Peyer's patch (tissue), 4 donors: Measurements from ENCODE around the gene KRT71.

Source experiments
- CTCF ChIP-seq, 6 experiments: fragments of 450-650 bp in 4 of 6; fragments of 200-600 bp in 2 of 6; sonication (generic) in 1 of 6; IDR thresholded peaks; one replicate each; pipeline ENCODE4 v1.5.1; 2017 to 2019; ENCODE audit warnings: antibody characterized with exemption in 6 of 6, mild to moderate bottlenecking in 3 of 6, moderate library complexity in 1 of 6
- POLR2A ChIP-seq, 2 donors: fragments of 450-650 bp; IDR thresholded peaks; one replicate each; pipeline ENCODE4 v1.5.1; 2017; ENCODE audit warnings: antibody characterized with exemption in 2 of 2, mild to moderate bottlenecking in 2 of 2, moderate library complexity in 2 of 2

- no peak for TF ChIP-seq CTCF (IDR thresholded peaks at IDR 0.05)
- no peak for TF ChIP-seq POLR2A (IDR thresholded peaks at IDR 0.05)
Observed at GRCh38 chr12:52535574-52535973, 17.4 kb downstream of the KRT71 start.
